HG03469 (cell line): ENCODE measurements around the gene CACNA1D.

ENCODE experiments used
- ATAC-seq: cut with Tn5 transposase; IDR thresholded peaks from one replicate; pipeline ENCODE4 v1.9.1; 2021; ENCODE audit warnings: mild to moderate bottlenecking, moderate library complexity, moderate number of reproducible peaks; ENCODE audit not compliant: unreplicated experiment

CACNA1D gene

DNA sequence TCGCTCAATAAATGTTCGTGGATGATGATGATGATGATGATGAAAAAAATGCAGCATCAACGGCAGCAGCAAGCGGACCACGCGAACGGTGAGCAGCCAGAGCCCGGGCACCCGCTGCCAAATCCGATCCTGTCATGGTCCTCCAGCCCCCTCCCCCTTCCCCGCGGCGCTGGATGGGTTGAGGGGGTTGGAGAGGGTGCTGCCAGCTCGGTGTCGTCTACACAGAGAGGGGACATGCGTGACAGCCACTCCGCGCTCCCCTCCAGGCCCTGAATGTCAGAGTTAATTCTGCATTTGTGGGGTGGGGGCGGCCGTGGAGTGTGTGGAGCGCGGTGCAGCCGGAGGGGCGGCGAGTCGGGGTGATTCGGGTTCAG lies 722 bp downstream of the CACNA1D start:
- ATAC-seq, result no peak

DNA sequence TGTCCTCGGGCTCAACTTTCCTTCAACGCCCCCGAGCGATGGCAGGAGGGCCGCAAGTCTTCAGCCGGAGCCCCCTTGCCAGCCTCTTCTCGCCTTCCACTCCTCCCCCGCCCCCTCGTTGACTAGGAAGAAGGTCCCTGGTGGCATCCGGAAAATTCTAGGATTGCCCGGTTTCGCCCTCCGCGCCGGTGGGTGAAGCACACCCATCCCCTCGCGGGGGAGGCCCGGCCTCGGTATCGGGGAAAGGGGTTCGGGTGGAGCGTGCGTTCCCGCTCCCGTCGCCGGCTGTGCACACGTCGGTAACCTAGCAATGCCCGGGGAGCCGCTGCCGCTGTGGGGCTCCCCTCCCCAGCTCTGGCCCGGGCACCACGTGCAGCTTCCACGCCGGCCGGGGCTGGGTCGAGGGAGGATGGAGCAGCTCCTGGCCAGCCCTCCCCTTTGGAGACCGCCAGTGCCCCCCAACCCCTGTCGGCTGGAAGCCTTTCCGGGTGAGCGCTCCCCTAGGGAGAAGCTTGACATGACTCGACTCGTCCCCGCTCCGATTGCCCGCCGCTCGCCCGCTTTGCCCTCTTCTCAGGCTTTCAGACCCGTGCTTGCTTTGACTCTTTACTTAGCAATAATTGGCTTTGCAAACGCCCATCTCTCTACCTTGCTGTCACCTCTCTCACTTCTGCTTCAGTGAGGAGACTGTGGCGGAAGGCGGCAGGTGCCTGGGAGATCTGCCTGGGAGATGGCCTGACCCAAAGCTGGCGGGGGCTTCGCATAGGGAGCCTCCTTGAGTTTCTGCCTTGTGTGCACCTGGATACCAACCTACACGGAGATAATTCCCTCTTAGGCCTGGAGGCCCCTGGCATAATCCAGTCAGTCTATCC lies 1.3 kb downstream of the CACNA1D start:
- no peak for ATAC-seq

DNA sequence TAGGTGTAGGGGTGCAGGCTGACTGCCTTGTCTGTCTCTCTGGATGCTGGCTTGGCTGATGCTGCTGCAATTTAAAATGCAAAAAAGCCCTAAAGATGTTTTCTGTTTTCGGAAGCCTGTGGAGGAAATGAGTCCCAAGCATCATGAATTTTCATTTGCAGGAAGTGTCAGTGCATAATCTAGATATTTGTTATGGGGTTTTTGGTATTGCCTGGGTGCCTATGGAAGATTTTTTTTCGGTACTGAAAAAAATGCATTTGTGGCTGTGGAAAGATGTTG lies 1.9 kb downstream of the CACNA1D start:
- ATAC-seq, result no peak

DNA sequence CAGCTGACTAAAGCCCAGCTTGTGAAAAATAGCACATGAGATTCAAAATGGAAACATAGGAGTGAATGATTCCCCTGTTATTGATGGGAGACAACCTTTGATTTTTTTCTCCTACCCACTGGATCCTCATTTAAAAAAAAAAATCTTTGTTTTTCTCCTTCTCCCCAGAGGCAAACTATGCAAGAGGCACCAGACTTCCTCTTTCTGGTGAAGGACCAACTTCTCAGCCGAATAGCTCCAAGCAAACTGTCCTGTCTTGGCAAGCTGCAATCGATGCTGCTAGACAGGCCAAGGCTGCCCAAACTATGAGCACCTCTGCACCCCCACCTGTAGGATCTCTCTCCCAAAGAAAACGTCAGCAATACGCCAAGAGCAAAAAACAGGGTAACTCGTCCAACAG lies 2.6 kb downstream of the CACNA1D start:
- no peak for ATAC-seq

GRCh38 chr3:53498806-53499641 lies 4.6 kb downstream of the CACNA1D start:
- ATAC-seq, result no peak

DNA sequence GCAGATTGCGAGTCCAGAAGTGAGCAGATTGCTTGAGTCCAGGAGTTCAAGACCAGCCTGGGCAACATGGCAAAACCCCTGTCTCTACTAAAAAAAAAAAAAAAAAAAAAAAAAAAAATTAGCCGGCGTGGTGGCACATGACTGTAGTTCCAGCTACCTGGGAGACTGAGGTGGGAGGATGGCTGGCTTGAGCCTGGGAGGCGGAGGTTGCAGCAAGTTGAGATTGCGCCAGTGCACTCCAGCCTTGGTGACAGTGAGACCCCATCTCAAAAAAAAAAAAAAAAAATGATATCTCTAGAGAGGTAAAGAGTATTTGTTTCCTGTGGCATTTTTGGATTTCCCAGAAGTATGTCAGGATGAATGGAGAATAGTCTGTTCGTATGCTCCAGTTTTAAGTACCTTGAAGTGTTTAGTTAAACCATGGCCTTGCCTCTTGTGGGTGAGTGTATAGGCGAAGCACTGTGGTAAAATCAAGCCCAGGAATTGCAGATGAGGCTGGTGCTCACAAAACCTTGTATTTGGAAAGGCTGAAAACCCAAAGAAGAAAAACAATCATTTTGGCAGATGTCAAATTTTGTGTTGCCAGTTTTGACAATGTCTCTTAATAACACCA lies 5.9 kb downstream of the CACNA1D start:
- no peak for ATAC-seq

DNA sequence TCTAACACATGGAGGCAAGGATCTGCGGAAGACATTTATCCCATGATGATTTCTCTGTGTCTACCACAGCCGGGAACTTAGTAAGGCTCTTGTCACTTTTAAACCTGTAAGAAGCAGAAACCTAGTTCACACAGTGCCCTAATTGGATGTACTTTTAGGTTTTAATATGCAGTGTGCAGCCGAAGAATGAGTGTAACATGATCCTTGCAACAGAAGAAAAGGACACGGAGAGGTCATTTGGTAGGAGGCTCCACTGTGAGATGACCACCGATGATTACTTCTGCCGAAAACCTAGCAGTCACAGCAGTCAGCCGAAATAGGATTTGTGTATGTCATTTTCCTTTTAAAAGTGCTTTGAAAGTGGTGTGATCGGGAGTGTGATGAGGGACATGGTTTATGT lies 6.8 kb downstream of the CACNA1D start:
- ATAC-seq, result no peak

- no peak for ATAC-seq
Observed at GRCh38 chr3:53502737-53503136, 8.3 kb downstream of the CACNA1D start.

DNA sequence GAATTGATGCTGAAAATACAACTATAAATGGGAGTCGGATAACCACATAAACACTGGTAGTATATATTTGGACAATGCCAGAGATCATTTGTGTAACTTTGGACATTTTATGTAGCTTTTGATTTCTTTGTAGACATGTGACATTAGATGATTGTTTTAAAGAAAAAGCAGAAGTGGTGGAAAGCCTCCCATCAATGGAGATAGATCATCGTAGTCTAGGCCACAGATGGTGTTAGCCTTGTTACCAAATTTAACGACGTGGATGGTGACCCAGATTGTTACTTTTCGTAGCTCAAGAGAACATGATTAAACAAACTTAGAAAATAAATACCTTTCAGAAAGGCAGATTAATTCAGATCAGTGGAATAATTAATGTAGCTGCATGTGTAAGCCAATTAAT lies 8.8 kb downstream of the CACNA1D start:
- ATAC-seq, result no peak

DNA sequence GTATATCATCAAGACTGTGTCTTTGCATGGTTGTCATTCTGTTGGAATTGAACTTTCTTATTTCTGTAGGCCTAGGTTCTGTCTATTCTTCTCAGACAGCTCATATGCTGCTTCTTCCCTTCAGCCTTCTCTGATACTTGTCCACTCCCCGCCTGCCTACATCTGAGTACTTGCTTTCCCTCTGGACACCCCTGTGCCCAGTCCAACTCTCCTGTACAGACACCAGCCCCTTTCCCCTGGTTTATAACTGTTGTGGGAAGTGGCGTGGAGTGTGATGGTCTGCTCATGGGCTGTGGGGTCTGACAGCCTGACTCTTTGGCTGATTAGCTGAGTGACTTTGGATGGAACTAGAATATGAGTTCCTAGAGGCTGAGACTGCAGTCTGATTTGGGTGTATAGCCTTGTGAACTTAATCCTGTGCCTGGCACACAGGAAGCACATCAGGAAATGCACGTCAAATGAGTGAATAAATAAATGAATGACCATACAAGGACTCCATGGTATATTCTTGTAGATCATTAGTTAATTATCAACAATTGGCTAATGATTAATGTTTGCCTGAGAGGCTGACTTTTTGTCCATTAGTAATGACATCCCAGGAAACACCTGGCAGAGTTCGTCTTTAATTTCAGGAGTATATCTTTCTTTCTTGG lies 11.8 kb downstream of the CACNA1D start:
- no peak for ATAC-seq

GRCh38 chr3:53506763-53507145 lies 12.3 kb downstream of the CACNA1D start:
- no peak for ATAC-seq

GRCh38 chr3:53509494-53509893 lies 15.1 kb downstream of the CACNA1D start:
- no peak for ATAC-seq

- ATAC-seq, result no peak
Observed at GRCh38 chr3:53510508-53510907, 16.1 kb downstream of the CACNA1D start.

DNA sequence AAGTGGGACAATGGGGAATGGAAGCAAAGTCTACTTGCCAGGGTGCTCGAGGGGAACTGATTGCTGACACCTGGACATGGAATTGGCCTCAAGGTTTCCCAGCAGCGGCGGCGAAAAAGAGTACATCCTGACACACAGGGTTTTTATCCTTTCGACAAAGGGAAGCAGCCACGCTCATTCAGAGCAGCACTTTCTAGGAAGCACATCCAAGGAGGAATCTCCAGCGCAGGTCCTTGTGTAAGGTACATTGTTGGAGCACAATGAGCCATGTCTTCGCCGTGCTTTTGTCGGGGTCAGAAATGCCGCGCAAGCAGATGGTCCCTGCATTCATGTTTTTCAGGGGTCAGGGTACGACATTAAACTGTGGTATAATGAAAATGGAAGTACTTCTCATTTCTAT lies 16.8 kb downstream of the CACNA1D start:
- ATAC-seq, result no peak

DNA sequence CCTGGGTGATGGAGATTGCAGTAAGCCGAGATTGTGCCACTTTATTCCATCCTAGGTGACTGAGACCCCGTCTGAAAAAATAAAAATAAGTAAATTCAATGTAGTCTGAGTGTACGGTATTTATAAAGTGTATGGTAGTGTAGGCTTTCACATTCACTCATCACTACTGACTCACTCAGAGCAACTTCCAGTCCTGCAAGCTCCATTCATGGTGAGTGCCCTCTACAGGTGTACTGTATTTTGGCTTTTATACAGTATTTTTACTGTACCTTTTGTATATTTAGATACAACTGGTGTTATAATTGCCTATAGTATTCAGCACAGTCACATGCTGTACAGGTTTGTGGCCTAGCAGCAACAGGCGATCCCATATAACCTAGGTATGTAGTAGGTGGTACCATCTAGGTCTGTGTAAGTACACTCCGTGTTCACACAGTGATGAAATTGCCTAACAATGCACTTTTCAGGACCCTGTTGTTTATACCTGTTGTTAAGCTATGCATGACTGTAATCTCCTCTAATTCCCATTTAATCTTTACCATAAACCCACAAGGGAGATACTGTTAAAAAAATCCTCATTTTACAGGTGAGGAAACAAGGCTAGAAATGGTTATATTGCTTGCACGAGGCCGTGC lies 19.3 kb downstream of the CACNA1D start:
- no peak for ATAC-seq

GRCh38 chr3:53516339-53516738 lies 21.9 kb downstream of the CACNA1D start:
- no peak for ATAC-seq

DNA sequence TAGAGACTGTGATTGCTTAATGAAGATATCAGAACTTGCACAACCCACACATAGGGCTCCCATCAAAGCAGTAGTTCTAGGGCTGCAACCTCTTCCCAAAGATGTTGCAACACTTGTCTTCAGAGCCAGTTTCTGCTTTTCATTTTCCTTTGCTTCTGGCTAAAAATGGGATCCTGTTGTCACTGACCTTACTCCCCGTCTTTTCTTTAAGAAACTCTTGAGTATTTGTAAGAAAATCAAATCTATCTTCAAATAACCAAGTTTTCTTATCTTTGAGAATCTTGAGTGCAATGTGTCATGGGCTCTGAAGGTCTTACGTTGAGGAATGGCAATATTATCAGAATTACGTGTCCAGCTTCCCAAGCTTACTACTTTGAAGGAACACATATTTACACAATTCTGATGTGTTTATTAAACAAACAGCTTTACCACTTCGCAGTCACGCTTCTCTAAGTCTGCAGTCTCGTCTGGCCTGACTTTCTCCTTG lies 24.1 kb downstream of the CACNA1D start:
- no peak for ATAC-seq

DNA sequence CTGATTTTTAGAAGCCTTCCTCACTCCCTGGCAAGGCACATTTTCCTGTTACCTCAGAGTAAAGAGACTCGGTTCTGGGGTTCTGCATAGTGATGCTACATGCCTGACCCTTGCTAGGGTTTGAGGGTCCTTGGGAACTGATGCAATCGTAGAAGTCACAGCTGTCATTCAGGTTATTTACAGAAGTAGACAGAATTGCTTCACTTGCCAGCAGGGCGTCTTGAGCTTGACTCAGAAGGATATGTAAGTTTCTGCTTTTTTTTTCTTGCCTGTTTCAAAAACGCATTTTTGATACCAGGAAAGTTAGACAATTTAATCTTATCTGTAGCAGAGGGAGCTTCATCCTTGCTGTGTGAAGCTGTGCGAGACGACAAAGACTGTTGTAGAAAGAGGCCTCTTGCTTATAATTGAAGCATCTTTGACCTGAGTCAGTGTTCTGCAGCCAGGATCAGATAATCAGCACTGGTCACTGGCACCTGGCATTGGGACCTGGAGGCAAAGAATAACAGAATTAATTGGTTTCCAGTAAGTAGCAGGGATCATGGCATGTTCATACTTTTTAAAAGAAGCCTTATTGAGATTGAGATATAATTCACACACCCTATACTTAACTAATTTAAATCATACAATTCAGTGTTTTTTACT lies 24.8 kb downstream of the CACNA1D start:
- ATAC-seq, result no peak

DNA sequence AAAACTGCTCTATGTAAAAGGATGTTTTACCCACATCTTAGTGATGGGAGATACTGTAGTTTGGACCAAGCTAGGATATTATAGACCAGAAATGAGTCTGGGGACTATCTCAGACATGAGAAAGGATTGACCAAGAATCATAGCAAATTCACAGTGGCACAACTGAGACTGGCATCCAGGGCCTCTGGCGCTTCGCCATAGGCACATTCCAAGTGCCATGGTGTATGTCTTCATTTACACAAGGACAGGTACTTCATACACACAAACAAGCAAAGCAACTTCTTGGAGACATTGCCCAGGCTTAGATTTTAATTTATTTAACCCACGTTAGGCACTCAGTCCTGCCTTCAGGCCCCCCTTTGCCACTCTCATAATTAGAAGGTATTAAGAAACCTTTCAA lies 28.9 kb downstream of the CACNA1D start:
- ATAC-seq, result no peak

GRCh38 chr3:53524566-53524965 lies 30.2 kb downstream of the CACNA1D start:
- ATAC-seq, result no peak
